HepG2 (cell line): ENCODE results near the gene HES3. TPM values are rescaled to one million over a fixed set of nuclear protein-coding genes. Genes with fewer than 3 reads are reported as not detected.

ENCODE experiments used
- ATAC-seq: fragments of 200-7000 bp; cut with Tn5 transposase; 3 replicates; pipeline ENCODE4 v1.9.1; 2020; ENCODE audit warnings: mild to moderate bottlenecking, moderate library complexity
- BruUV-seq: library from RNA; stranded (reverse); fragments of 400-500 nt; replicated peaks from 2 replicates; lab custom pipeline; 2021; lab: Mats Ljungman, UMichigan
- CTCF ChIA-PET: fragments of 300-600 bp; formaldehyde crosslinking; extraction: SDS; loops from one replicate; lab custom pipeline; 2021; ENCODE audit warnings: low total read pairs, inconsistent platforms, low intra/inter-chr PET ratio; lab: Yijun Ruan, JAX
- POLR2A ChIA-PET: fragments of 350-600 bp; sonication (Branson Sonifier 250); formaldehyde crosslinking; loops from one replicate; lab custom pipeline; 2020; ENCODE audit warnings: antibody characterized with exemption, inconsistent platforms; lab: Yijun Ruan, JAX
- DNase-seq: peaks from one replicate; pipeline ENCODE4 v3.0.0-alpha.2; 2015; ENCODE audit warnings: low spot score
- FAIRE-seq: peaks from 3 replicates; lab custom pipeline; 2011; peaks lifted over from hg19 to GRCh38; lab: Jason Lieb, UNC
- H2AFZ ChIP-seq: one replicate; pipeline ENCODE4 v1.6.1; 2011; ENCODE audit warnings: low read length, inconsistent platforms
- H3K27ac ChIP-seq: fragments of 300-600 bp; 3 replicates; pipeline ENCODE4 v1.8.0; 2011; ENCODE audit warnings: mixed run types, mild to moderate bottlenecking, mixed read lengths, low read length, inconsistent platforms; ENCODE audit not compliant: insufficient read depth; ENCODE audit errors: extremely low read length
- H3K27me3 ChIP-seq, 2 experiments: fragments of 200-600 bp in 1 of 2; 2 replicates in 1 of 2; 3 replicates in 1 of 2; pipeline versions ENCODE4 v1.6.0 to v1.8.0; 2011; ENCODE audit warnings: low read length in 2 of 2, mild to moderate bottlenecking in 2 of 2, moderate library complexity in 2 of 2, inconsistent platforms in 1 of 2; ENCODE audit not compliant: insufficient read depth in 2 of 2, control insufficient read depth in 1 of 2
- H3K36me3 ChIP-seq, 2 experiments: fragments of 200-600 bp in 1 of 2; replicated peaks in 1 of 2; 2 replicates in 1 of 2; 3 replicates in 1 of 2; pipeline versions ENCODE4 v1.5.1 to v1.8.0; 2011; ENCODE audit warnings: low read length in 2 of 2, inconsistent platforms in 1 of 2; ENCODE audit not compliant: insufficient read depth in 2 of 2, control insufficient read depth in 1 of 2
- H3K4me1 ChIP-seq: 2 replicates; pipeline ENCODE4 v1.5.1; 2012; ENCODE audit warnings: low read length, inconsistent platforms; ENCODE audit not compliant: insufficient read depth
- H3K4me2 ChIP-seq: 2 replicates; pipeline ENCODE4 v1.6.0; 2011; ENCODE audit warnings: low read depth, low read length, inconsistent platforms
- H3K4me3 ChIP-seq, 3 experiments: fragments of 200-600 bp in 1 of 3; sonication (generic), shearing (Covaris generic) in 1 of 3; replicated peaks in 1 of 3; 2 replicates each; pipeline ENCODE4 v1.5.1; 2011 to 2016; ENCODE audit warnings: low read length in 3 of 3, inconsistent platforms in 2 of 3, low read depth in 2 of 3, mild to moderate bottlenecking in 2 of 3, control low read depth in 1 of 3, mixed read lengths in 1 of 3; ENCODE audit not compliant: insufficient read depth in 1 of 3
- H3K79me2 ChIP-seq: one replicate; pipeline ENCODE4 v1.6.1; 2011; ENCODE audit warnings: low read length, inconsistent platforms; ENCODE audit not compliant: insufficient read depth
- H3K9ac ChIP-seq: 2 replicates; pipeline ENCODE4 v1.6.0; 2011; ENCODE audit warnings: mild to moderate bottlenecking, low read depth, low read length, inconsistent platforms; ENCODE audit not compliant: insufficient read depth
- H3K9me3 ChIP-seq: 2 replicates; pipeline ENCODE4 v1.5.1; 2012; ENCODE audit warnings: mild to moderate bottlenecking, low read length
- H4K20me1 ChIP-seq: 2 replicates; pipeline ENCODE4 v1.6.0; 2011; ENCODE audit warnings: inconsistent platforms, mild to moderate bottlenecking, low read length, moderate library complexity; ENCODE audit not compliant: insufficient read depth
- HNRNPL ChIP-seq: fragments of 200-400 bp; formaldehyde crosslinking; IDR thresholded peaks from 2 replicates; pipeline ENCODE4 v1.6.1; 2017; ENCODE audit warnings: mild to moderate bottlenecking, low read depth, low read length
- KLF9 ChIP-seq: IDR thresholded peaks from 2 replicates; pipeline ENCODE4 v1.6.1; 2016; ENCODE audit warnings: low read depth
- MEIS1 ChIP-seq: sonication (generic); formaldehyde crosslinking; IDR thresholded peaks from 2 replicates; pipeline ENCODE4 v1.9.0; 2021; ENCODE audit warnings: mild to moderate bottlenecking, missing genetic modification reagents, moderate library complexity, borderline replicate concordance
- RBM39 ChIP-seq: fragments of 200-400 bp; formaldehyde crosslinking; IDR thresholded peaks from one replicate; pipeline ENCODE4 v1.6.1; 2018; ENCODE audit warnings: antibody characterized with exemption, mild to moderate bottlenecking, low read depth, low read length; ENCODE audit not compliant: poor library complexity, severe bottlenecking
- ZNF281 ChIP-seq: sonication (generic); formaldehyde crosslinking; IDR thresholded peaks from 2 replicates; pipeline ENCODE4 v1.4.0; 2020; ENCODE audit warnings: missing genetic modification reagents, borderline replicate concordance
- WGBS: methylation state at CpG from one replicate; pipeline ENCODE4 v1.1.6; 2017; ENCODE audit warnings: low lambda C conversion rate; 5-methylcytosine and 5-hydroxymethylcytosine counted together
- in situ Hi-C: cut with HindIII; loops from 2 replicates; pipeline ENCODE4 v1.10.0; 2017; ENCODE audit warnings: low pct_unique_long_range_greater_than_20kb; ENCODE audit not compliant: extremely low pct_ligation_motif_present
- intact Hi-C: fragments of 100-400 bp; cut with micrococcal nuclease; formaldehyde crosslinking; loops from one replicate; pipeline ENCODE4 v1.10.0; 2022; ENCODE audit not compliant: unreplicated experiment
- polyA plus RNA-seq, 8 experiments: library from polyadenylated mRNA; depleted of rRNA in 3 of 8; stranded (reverse) in 7 of 8; unstranded in 1 of 8; fragments of >200 nt; fragmentation: Illumina TruSeq in 4 of 8; extraction: Trizol in 4 of 8; gene quantifications; 2 replicates each; pipeline versions ENCODE4 v1.2.1 to v1.2.3, GENCODE V29; 2011 to 2016; ENCODE audit warnings: low read depth in 4 of 8, missing spikeins in 1 of 8, mixed read lengths in 1 of 8; ENCODE audit not compliant: insufficient read depth in 1 of 8
- total RNA-seq, 5 experiments: library from RNA; depleted of rRNA; stranded (reverse); fragments of >200 nt; fragmentation: Illumina TruSeq; extraction: Trizol; gene quantifications; 2 replicates each; pipeline ENCODE4 v1.2.3, GENCODE V29; 2016; ENCODE audit warnings: low read depth in 1 of 5

Gene HES3
- total and polyA plus RNA-seq, 2 of the 13 experiments (the other 11 are each of a cell fraction or from before 2014, with no cell fraction given), result not detected

DNA sequence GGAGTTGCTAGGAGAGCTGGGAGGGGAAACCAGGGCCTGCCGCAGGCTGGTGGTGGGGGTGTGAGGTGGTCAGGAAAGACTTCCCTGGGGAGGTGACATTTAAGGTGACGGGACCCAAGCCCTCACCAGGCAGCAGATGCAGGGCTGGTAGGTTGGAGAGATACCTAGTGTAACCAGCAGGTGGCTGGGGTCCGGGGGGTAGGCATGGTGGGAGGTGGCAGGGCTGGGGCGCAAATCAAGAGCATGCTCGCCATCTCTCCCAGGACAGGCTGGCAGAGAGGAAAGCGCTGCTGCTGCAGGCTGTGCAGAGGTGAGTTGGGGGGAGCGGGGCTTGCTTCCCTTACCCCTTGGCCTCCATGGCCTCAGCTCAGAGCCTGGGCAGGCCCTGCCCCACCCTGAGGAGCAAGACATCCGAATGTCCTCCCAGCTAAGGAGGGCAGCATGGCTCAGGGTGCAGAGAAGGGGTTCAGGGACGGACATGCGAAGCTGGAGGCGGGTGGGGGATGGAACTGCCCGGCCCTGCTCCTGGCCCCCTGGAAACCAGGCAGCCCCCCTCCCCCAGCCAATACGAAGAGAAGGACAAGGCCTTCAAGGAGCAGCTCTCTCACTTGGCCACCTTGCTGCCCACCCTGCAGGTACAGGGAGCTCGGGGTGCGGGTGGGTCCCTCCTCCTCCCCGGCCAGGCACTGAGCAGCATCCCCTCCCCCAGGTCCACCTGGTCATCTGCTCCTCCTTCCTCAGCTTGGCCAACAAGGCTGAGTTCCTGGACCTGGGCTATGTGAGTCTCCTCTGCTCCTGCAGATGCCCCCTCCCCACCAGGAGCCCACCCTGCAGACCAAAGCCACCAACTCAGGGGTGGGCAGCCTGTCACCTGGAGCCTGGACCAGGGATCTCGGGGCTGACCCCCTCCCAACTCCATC is 34.1 kb upstream of the HES3 start:
- H3K27me3 ChIP-seq, result no peaks in the 10 kb centered on the region
- FAIRE-seq, result no peak
- peaks cover 7 to 18% of the 10 kb centered on the region in 2 experiments; a peak in 4 of 5 replicates for H3K36me3 ChIP-seq
- ChIA-PET POLR2A (no interaction called here), CTCF (no interaction called here)
- in situ Hi-C loops (no loop called here), intact Hi-C loops (loop anchor here (10.0 kb wide), 1 partner anchor 625 kb away; no protein-coding TSS in a partner anchor)
- H3K4me1 ChIP-seq, result peaks cover 10% of the 10 kb centered on the region
- H3K4me2 ChIP-seq, result no peak overlapping the region
- TF ChIP-seq HNRNPL (0 out of 2 replicates have a peak, but pooled peaks have one; percentile 45), KLF9 (CRISPR knock-in tag) (no peak), MEIS1 (CRISPR knock-in tag) (no peak), ZNF281 (no peak), RBM39 (no peak)
- no peaks in the 10 kb centered on the region for H4K20me1 ChIP-seq
- DNase-seq, result no peak
- H3K4me3 ChIP-seq, result no peak overlapping the region
- no peaks in the 10 kb centered on the region for H3K79me2 ChIP-seq
- BruUV-seq, result no TSS peak
- H2AFZ ChIP-seq, result no peak overlapping the region
- ATAC-seq, result no peak
- no peak overlapping the region for H3K27ac ChIP-seq
- no peaks in the 10 kb centered on the region for H3K9me3 ChIP-seq
- no peak overlapping the region for H3K9ac ChIP-seq
- WGBS, result 100% methylated on average over 2 of the region's 17 CpGs
